GM19455 (cell line): ENCODE data around the gene PICALM.
"Not testable (repeated sequence)": the region's sequence is repeated elsewhere in the genome, so short reads cannot be mapped to it uniquely, and the experiment has no call there.

ENCODE experiments used
- ATAC-seq: cut with Tn5 transposase; IDR thresholded peaks from one replicate; pipeline ENCODE4 v1.9.1; 2021; ENCODE audit not compliant: unreplicated experiment

The PICALM gene

GRCh38 chr11:86002431-86002830, 66.5 kb downstream of the PICALM start:
- ATAC-seq = no peak

DNA sequence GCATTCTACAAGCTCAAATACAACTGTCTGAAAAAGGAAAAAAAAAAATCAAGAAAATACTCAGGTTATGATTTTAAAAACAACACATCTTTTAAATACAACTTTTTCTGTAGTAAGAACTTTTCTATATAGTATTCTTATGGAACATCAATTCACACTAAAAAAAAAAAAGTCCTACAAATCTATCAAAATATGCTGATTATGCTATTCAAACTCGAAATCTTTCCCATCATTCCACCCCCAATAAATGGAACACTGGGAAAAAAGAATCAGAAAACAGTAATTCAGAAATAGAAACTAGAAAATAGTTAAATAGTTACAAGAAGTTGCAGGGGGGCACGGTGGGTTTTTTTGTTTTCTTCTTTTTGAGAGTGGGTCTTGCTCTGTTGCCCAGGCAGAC, 77.4 kb downstream of the PICALM start:
- no peak for ATAC-seq

GRCh38 chr11:85989746-85990145, 79.1 kb downstream of the PICALM start:
- no peak for ATAC-seq

GRCh38 chr11:85988780-85989179, 80.1 kb downstream of the PICALM start:
- ATAC-seq = no peak

DNA sequence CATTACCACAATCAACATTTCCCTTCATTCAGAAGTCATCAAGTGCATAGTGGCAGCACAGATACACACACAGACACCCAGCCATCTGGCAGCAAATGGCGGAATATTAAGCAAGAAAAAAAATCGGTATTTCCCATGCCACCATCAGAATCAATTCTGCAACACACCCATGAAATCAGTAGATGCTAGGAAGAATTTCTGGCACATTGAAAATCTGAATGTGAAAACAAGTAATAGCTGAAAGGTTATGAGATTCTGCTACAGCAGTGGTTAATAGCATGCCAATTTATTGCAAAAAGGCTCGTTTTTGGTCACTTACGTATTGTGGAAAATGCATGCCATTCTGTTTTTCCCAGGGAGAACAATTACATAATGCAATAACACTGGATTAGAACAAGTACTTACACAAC, 91.1 kb downstream of the PICALM start:
- ATAC-seq = no peak

- no peak for ATAC-seq
Measured at GRCh38 chr11:85976525-85976924, 92.4 kb downstream of the PICALM start.

- ATAC-seq = no peak
Measured at GRCh38 chr11:85974122-85974521, 94.8 kb downstream of the PICALM start.

- no peak for ATAC-seq
Measured at GRCh38 chr11:85970593-85970992, 98.3 kb downstream of the PICALM start.

DNA sequence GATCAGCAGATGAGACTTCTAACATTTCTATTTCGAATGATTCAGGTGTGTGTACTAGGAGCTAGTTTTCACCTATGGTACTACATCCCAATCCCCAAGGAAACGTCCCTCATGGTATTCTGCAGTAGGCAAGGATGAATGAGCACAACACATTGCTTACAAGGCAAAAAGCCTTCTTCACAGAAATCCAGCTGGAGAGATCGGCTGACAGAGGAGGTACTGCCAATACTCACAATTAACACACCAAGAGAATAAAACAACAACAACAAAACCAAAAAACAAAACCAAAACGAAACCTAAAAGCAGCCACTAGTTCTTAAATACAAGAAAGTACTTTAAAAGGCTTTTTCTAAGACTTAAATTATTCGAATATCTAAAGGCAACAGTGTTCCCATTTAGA, 101.4 kb downstream of the PICALM start:
- no peak for ATAC-seq

DNA sequence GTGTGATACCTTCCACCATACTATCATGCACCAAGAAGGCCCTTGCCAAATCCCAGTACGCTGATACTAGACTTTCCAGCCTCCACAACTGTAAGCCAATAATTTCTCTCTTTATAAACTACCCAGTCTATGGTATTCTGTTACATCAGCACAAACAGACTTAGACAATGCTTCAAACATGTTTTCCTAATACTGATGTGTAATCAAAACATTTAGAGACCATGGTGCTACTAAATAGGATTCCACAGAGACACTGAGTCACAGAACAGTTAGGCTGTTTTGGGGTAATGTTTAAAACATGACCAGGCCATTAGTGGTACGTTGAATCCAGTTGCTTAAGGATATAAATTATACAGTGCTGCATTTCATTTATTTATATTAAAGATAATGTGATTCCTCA, 103.7 kb downstream of the PICALM start:
- no peak for ATAC-seq

DNA sequence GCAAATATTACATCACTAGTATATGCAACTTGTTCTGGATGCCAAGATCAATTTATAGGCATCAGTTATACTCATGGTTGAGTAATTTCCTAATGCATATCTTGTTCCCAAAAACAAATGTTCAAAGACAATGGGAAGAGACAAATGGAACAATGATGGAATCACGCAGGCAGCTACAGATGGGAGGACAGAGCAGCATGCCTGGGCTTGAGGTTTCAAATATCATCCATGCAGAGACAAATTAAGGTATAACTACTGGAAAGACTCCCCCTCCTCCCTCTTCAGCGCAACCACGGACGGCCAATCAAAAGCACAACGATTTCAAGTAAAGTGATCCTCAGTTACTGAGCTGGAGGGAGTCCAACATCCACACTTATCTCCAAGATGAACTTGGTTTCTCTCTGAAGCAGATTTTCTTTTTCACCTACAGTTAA, 106.9 kb downstream of the PICALM start:
- ATAC-seq = no peak

DNA sequence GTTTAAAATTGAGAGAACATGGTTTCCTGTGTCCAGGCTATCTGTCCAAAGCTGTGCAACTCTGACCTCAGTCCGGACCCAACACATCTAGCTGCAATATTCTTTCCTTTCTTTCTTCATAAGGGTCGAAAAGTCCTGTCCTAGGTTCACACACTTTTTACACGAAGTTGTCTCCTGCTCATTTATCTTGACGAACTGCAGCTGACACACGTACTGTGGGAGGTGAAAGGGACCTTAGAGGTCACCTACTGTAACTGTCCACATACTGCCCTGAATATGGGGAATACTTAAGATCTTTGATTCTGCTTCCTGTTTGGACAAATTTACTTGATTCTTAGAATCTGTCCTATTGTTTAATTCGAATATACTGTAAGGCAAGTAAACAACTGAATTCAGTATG, 107.8 kb downstream of the PICALM start:
- no peak for ATAC-seq

- ATAC-seq = no peak
Measured at GRCh38 chr11:85960678-85961077, 108.2 kb downstream of the PICALM start.

DNA sequence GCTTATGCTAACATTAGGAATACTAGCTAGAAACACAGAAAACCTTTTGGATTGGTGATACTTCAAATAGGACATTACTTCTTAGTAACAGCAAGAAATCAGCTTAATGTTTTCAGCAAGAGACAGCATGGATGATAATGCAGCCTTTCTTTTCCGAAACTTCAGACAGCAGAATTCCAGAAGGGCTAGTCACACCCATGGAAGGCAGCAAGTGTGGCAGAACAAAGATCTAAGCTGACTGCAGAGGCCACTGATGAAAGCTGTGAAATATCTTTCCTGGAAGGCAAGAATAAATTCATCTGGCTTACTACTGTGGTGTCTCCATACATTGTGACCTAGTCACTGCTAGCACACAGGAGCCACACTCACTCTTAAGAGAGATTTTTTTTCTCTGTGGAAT, 113.4 kb downstream of the PICALM start:
- ATAC-seq = no peak

GRCh38 chr11:85953491-85954143, 115.3 kb downstream of the PICALM start:
- no peak for ATAC-seq

- not testable (repeated sequence) for ATAC-seq
Measured at GRCh38 chr11:85952108-85952485, 116.8 kb downstream of the PICALM start.

DNA sequence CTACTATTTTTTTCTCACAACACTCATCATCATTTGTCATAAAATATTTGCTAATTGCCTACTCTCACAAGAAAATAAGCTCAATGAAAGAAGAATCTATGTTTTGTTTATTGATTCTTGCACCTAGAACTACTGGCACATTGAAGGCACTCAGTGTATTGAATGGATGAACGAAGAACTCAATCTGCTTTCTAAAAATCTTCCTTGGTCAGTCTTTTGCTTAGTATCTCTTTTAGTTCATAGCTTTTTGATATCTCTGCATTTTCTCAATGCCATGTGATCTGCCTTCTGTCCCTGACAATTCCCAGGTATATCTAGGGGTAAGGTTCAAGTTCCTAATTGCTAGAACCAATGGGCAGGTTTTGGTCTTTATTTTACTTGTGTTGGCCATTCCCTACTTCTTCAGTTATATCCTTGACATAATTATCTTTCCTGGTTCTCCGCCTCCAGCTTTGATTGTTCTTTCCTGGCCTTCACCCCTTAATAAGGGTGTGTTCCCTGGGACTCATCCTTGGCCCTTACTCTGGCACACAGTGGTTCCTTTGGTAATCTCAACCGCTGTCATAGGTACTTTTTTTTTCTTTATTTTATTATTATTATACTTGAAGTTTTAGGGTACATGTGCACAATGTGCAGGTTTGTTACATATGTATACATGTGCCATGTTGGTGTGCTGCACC, 117.3 kb downstream of the PICALM start:
- ATAC-seq = no peak

GRCh38 chr11:85951049-85951405, 117.9 kb downstream of the PICALM start:
- no peak for ATAC-seq

- ATAC-seq = no peak
Measured at GRCh38 chr11:85950317-85951048, 118.4 kb downstream of the PICALM start.

- ATAC-seq = no peak
Measured at GRCh38 chr11:85949798-85950197, 119.1 kb downstream of the PICALM start.

DNA sequence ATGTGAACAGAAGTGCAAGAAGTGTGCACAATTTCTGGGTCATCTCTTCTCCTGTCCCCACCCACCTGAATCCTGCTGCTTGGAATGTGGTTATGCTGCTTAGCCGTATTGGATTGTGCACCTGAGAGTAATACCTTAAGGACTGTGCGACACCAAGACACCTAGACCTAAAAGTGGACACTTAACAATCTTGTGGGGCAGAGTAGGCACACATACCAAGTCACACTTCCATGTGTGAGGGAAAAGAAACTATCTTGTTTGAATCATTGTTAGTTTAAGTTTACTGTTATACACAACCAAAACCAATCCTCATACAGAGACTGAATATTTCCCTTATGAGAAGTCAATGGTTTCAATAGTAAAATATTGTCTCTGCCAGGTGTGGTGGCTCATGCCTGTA, 120.0 kb downstream of the PICALM start:
- no peak for ATAC-seq
